Measurements from ENCODE around the gene CLSTN3. TPM values are rescaled to one million over a fixed set of nuclear protein-coding genes. Genes with fewer than 3 reads are reported as not detected.
A peak's percentile ranks its signal among the peaks of the same experiment; 100 is the strongest.

The CLSTN3 gene
- total and polyA plus RNA-seq, 9 of the 15 experiments (the other 6 are each of a cell fraction or from before 2014, with no cell fraction given), result 0.08 to 23.2 (median 11.0) TPM

DNA sequence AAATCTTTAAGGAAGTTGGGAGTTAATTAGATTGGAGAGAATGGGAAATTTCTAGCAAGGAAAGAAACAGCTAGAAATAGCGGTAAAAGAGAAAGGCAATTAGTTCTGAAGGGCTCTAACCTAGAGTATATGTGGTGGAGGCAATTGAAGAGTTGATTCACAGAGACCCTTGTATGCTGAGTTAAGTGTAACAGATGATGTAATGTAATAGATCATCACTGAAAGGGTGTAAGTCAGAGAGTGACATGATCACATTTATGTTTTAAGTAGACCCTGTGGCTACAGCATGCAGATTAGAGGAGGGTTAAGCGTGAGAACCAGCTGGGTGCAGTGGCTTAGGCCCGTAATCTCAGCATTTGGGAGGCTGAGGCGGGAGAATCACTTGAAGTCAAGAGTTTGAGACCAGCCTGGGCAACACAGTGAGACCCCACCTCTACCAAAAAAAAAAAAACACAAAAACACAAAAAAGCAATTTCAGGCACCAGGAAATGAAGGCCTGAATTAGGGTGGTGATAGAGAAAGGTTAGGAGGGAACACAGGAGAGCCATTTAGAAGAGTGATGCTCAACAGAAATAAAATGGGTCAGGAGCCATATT, 4.4 kb upstream of the CLSTN3 start (continued):
- TF ChIP-seq, protein P1, sequence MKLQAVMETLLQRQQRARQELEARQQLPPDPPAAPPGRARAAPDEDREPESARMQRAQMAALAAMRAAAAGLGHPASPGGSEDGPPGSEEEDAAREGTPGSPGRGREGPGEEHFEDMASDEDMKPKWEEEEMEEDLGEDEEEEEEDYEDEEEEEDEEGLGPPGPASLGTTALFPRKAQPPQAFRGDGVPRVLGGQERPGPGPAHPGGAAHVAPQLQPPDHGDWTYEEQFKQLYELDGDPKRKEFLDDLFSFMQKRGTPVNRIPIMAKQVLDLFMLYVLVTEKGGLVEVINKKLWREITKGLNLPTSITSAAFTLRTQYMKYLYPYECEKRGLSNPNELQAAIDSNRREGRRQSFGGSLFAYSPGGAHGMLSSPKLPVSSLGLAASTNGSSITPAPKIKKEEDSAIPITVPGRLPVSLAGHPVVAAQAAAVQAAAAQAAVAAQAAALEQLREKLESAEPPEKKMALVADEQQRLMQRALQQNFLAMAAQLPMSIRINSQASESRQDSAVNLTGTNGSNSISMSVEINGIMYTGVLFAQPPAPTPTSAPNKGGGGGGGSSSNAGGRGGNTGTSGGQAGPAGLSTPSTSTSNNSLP (IDR thresholded peaks at IDR 0.05; ENCODE audit: borderline replicate concordance, low read depth, low read length), result no peak
- TF ChIP-seq, protein P2, sequence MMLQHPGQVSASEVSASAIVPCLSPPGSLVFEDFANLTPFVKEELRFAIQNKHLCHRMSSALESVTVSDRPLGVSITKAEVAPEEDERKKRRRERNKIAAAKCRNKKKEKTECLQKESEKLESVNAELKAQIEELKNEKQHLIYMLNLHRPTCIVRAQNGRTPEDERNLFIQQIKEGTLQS (IDR thresholded peaks at IDR 0.05), result peak; percentile 85
- TF ChIP-seq, protein P2 (CRISPR knock-in tag; conservative IDR thresholded peaks at IDR 0.05), result no peak
- TF ChIP-seq CREM (IDR thresholded peaks at IDR 0.05; ENCODE audit: low read depth) (no peak), FOXK1 (CRISPR knock-in tag; IDR thresholded peaks at IDR 0.05; ENCODE audit: borderline replicate concordance) (no peak), BRF1 (IDR thresholded peaks at IDR 0.05; ENCODE audit: borderline replicate concordance, extremely low read depth, insufficient read length) (no peak), RBM25 (IDR thresholded peaks at IDR 0.05; ENCODE audit: low read depth, low read length, severe bottlenecking) (peak; percentile 20), FOXJ3 (CRISPR knock-in tag; IDR thresholded peaks at IDR 0.05) (no peak), PURB (CRISPR knock-in tag; IDR thresholded peaks at IDR 0.05; ENCODE audit: low read depth) (no peak), BCOR (IDR thresholded peaks at IDR 0.05) (0 out of 2 replicates have a peak, but pooled peaks have one; percentile 61), FIP1L1 (IDR thresholded peaks at IDR 0.05; ENCODE audit: low read depth, low read length, poor library complexity, severe bottlenecking) (no peak), NR2C1 (IDR thresholded peaks at IDR 0.05) (no peak), NR2C1 (tag; IDR thresholded peaks at IDR 0.05) (no peak), NUFIP1 (IDR thresholded peaks at IDR 0.05; ENCODE audit: partially characterized antibody) (no peak), ZNF121 (CRISPR knock-in tag; conservative IDR thresholded peaks at IDR 0.05) (peak; percentile 91), NCOA1 (IDR thresholded peaks at IDR 0.05; ENCODE audit: low read depth) (no peak), ZNF561 (CRISPR knock-in tag; conservative IDR thresholded peaks at IDR 0.05) (no peak), ARNT (IDR thresholded peaks at IDR 0.05) (no peak), NCOA4 (IDR thresholded peaks at IDR 0.05; ENCODE audit: partially characterized antibody) (no peak)
- TF ChIP-seq, protein P3, sequence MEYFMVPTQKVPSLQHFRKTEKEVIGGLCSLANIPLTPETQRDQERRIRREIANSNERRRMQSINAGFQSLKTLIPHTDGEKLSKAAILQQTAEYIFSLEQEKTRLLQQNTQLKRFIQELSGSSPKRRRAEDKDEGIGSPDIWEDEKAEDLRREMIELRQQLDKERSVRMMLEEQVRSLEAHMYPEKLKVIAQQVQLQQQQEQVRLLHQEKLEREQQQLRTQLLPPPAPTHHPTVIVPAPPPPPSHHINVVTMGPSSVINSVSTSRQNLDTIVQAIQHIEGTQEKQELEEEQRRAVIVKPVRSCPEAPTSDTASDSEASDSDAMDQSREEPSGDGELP (CRISPR knock-in tag; IDR thresholded peaks at IDR 0.05; ENCODE audit: borderline replicate concordance), result 0 out of 2 replicates have a peak, but pooled peaks have one; percentile 23
- TF ChIP-seq, protein P4, sequence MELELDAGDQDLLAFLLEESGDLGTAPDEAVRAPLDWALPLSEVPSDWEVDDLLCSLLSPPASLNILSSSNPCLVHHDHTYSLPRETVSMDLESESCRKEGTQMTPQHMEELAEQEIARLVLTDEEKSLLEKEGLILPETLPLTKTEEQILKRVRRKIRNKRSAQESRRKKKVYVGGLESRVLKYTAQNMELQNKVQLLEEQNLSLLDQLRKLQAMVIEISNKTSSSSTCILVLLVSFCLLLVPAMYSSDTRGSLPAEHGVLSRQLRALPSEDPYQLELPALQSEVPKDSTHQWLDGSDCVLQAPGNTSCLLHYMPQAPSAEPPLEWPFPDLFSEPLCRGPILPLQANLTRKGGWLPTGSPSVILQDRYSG (tag; conservative IDR thresholded peaks at IDR 0.05; ENCODE audit: low read depth), result no peak
- TF ChIP-seq, protein P5, sequence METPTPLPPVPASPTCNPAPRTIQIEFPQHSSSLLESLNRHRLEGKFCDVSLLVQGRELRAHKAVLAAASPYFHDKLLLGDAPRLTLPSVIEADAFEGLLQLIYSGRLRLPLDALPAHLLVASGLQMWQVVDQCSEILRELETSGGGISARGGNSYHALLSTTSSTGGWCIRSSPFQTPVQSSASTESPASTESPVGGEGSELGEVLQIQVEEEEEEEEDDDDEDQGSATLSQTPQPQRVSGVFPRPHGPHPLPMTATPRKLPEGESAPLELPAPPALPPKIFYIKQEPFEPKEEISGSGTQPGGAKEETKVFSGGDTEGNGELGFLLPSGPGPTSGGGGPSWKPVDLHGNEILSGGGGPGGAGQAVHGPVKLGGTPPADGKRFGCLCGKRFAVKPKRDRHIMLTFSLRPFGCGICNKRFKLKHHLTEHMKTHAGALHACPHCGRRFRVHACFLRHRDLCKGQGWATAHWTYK (CRISPR knock-in tag; IDR thresholded peaks at IDR 0.05), result no peak

All from K562 (cell line).